ENCODE measurements around the gene EGR2.
"Not testable (repeated sequence)": the region's sequence is repeated elsewhere in the genome, so short reads cannot be mapped to it uniquely, and the experiment has no call there.

Gene EGR2

GRCh38 chr10:62792261-62792660 is 23.9 kb downstream of the EGR2 start:
- no peak for DNase-seq

- DNase-seq = no peak
These were observed 25.6 kb downstream of the EGR2 start for GRCh38 chr10:62790571-62790970.

- DNase-seq = no peak
These were observed 26.1 kb downstream of the EGR2 start for GRCh38 chr10:62790019-62790555.

GRCh38 chr10:62788861-62789467 is 27.2 kb downstream of the EGR2 start:
- no peak for DNase-seq

- DNase-seq = not testable (repeated sequence)
These were observed 27.9 kb downstream of the EGR2 start for GRCh38 chr10:62788285-62788684.

GRCh38 chr10:62784537-62784936 is 31.6 kb downstream of the EGR2 start:
- DNase-seq = not testable (repeated sequence)

- DNase-seq = peak; percentile 85
These were observed 36.5 kb downstream of the EGR2 start for GRCh38 chr10:62779487-62780248.

- no peak for DNase-seq
These were observed 38.0 kb downstream of the EGR2 start for GRCh38 chr10:62778125-62778524.

GRCh38 chr10:62772186-62772974 is 43.8 kb downstream of the EGR2 start:
- no peak for DNase-seq

- DNase-seq = no peak
These were observed 46.5 kb downstream of the EGR2 start for GRCh38 chr10:62769574-62770242.

GRCh38 chr10:62766386-62766785 is 49.8 kb downstream of the EGR2 start:
- no peak for DNase-seq

GRCh38 chr10:62765726-62766125 is 50.4 kb downstream of the EGR2 start:
- DNase-seq = no peak

- no peak for DNase-seq
These were observed 52.2 kb downstream of the EGR2 start for GRCh38 chr10:62764011-62764410.

- DNase-seq = no peak
These were observed 53.0 kb downstream of the EGR2 start for GRCh38 chr10:62763155-62763554.
